Activated naive CD4-positive, alpha-beta T cell treated with anti-CD3 and anti-CD28 coated beads, Interleukin-2, amount 50 U/mL, for 24 hours (primary cell): Measurements from ENCODE around the gene CENPB.
A peak's percentile ranks its signal among the peaks of the same experiment; 100 is the strongest.

Experiments used
- H3K27ac Mint-ChIP-seq: one replicate; pipeline ENCODE4 v1.8.0; 2021; ENCODE audit warnings: mild to moderate bottlenecking, mixed read lengths
- H3K27me3 Mint-ChIP-seq: one replicate; pipeline ENCODE4 v1.8.0; 2021; ENCODE audit warnings: mixed read lengths
- H3K36me3 Mint-ChIP-seq: one replicate; pipeline ENCODE4 v1.8.0; 2021; ENCODE audit warnings: mixed read lengths
- H3K4me1 Mint-ChIP-seq: one replicate; pipeline ENCODE4 v1.8.0; 2021; ENCODE audit warnings: mixed read lengths
- H3K4me3 Mint-ChIP-seq: one replicate; pipeline ENCODE4 v1.8.0; 2021; ENCODE audit warnings: mild to moderate bottlenecking, mixed read lengths
- H3K9me3 Mint-ChIP-seq: one replicate; pipeline ENCODE4 v1.8.0; 2021; ENCODE audit warnings: mixed read lengths

Gene CENPB

GRCh38 chr20:3767427-3768341 lies 18.9 kb downstream of the CENPB start, which contains the start of gene ADISSP:
ADISSP (minus strand) TSS chr20:3767753; CDS start chr20:3760100, 7,653 bp downstream.
- Mint-ChIP-seq H3K4me1 (peaks cover 20% of the 10 kb centered on the region), H3K27ac (peak within 1 kb of the TSS; percentile 96), H3K27me3 (no peaks in the 10 kb centered on the region), H3K36me3 (no peaks in the 10 kb centered on the region), H3K4me3 (peak within 1 kb of the TSS; percentile 92), H3K9me3 (no peaks in the 10 kb centered on the region)

- H3K4me3 Mint-ChIP-seq, result peak overlapping the region; percentile 92
- no peaks in the 10 kb centered on the region for H3K36me3 Mint-ChIP-seq
- peaks cover 20% of the 10 kb centered on the region for H3K4me1 Mint-ChIP-seq
- H3K9me3 Mint-ChIP-seq, result no peaks in the 10 kb centered on the region
- no peaks in the 10 kb centered on the region for H3K27me3 Mint-ChIP-seq
- no peak overlapping the region for H3K27ac Mint-ChIP-seq
Measured at GRCh38 chr20:3767110-3767426, 19.5 kb downstream of the CENPB start.

- peaks cover 20% of the 10 kb centered on the region for H3K4me1 Mint-ChIP-seq
- no peaks in the 10 kb centered on the region for H3K9me3 Mint-ChIP-seq
- no peaks in the 10 kb centered on the region for H3K36me3 Mint-ChIP-seq
- H3K27ac Mint-ChIP-seq, result no peak overlapping the region
- peak overlapping the region; percentile 92 for H3K4me3 Mint-ChIP-seq
- no peaks in the 10 kb centered on the region for H3K27me3 Mint-ChIP-seq
Measured at GRCh38 chr20:3766422-3767109, 20.0 kb downstream of the CENPB start.

- peaks cover 20% of the 10 kb centered on the region for H3K4me1 Mint-ChIP-seq
- H3K36me3 Mint-ChIP-seq, result no peaks in the 10 kb centered on the region
- no peaks in the 10 kb centered on the region for H3K9me3 Mint-ChIP-seq
- peak overlapping the region; percentile 8 for H3K27ac Mint-ChIP-seq
- H3K27me3 Mint-ChIP-seq, result no peaks in the 10 kb centered on the region
- H3K4me3 Mint-ChIP-seq, result peak overlapping the region; percentile 92
Measured at GRCh38 chr20:3765171-3765882, 21.2 kb downstream of the CENPB start.

GRCh38 chr20:3764659-3765058 lies 21.9 kb downstream of the CENPB start:
- peaks cover 20% of the 10 kb centered on the region for H3K4me1 Mint-ChIP-seq
- no peaks in the 10 kb centered on the region for H3K27me3 Mint-ChIP-seq
- H3K9me3 Mint-ChIP-seq, result no peaks in the 10 kb centered on the region
- no peak overlapping the region for H3K27ac Mint-ChIP-seq
- H3K4me3 Mint-ChIP-seq, result no peak overlapping the region
- no peaks in the 10 kb centered on the region for H3K36me3 Mint-ChIP-seq

GRCh38 chr20:3763671-3764601 lies 22.6 kb downstream of the CENPB start:
- H3K4me3 Mint-ChIP-seq, result no peak overlapping the region

GRCh38 chr20:3760655-3761348 lies 25.7 kb downstream of the CENPB start:
- no peak overlapping the region for H3K27ac Mint-ChIP-seq
- no peak overlapping the region for H3K4me3 Mint-ChIP-seq
- H3K27me3 Mint-ChIP-seq, result no peaks in the 10 kb centered on the region
- H3K4me1 Mint-ChIP-seq, result no peaks in the 10 kb centered on the region
- no peaks in the 10 kb centered on the region for H3K9me3 Mint-ChIP-seq
- peaks cover 3% of the 10 kb centered on the region for H3K36me3 Mint-ChIP-seq

More at GRCh38 chr20:3763671-3764601, 22.6 kb downstream of the CENPB start:
- H3K27ac Mint-ChIP-seq, result no peak overlapping the region
- no peaks in the 10 kb centered on the region for H3K36me3 Mint-ChIP-seq
- no peaks in the 10 kb centered on the region for H3K9me3 Mint-ChIP-seq
- H3K4me1 Mint-ChIP-seq, result peaks cover 17% of the 10 kb centered on the region
- no peaks in the 10 kb centered on the region for H3K27me3 Mint-ChIP-seq

- Mint-ChIP-seq H3K9me3 (no peaks in the 10 kb centered on the region), H3K27ac (peak overlapping the region; percentile 49), H3K36me3 (peaks cover 3% of the 10 kb centered on the region), H3K4me1 (no peaks in the 10 kb centered on the region), H3K27me3 (no peaks in the 10 kb centered on the region), H3K4me3 (no peak overlapping the region)
Measured at GRCh38 chr20:3759884-3760283, 26.7 kb downstream of the CENPB start.

GRCh38 chr20:3759316-3759823 lies 27.2 kb downstream of the CENPB start:
- Mint-ChIP-seq H3K27ac (peak overlapping the region; percentile 49), H3K4me3 (no peak overlapping the region), H3K27me3 (no peaks in the 10 kb centered on the region), H3K36me3 (peaks cover 3% of the 10 kb centered on the region), H3K4me1 (no peaks in the 10 kb centered on the region), H3K9me3 (no peaks in the 10 kb centered on the region)

GRCh38 chr20:3758566-3758965 lies 28.0 kb downstream of the CENPB start:
- Mint-ChIP-seq H3K27me3 (no peaks in the 10 kb centered on the region), H3K27ac (no peak overlapping the region), H3K36me3 (peaks cover 3% of the 10 kb centered on the region), H3K4me3 (no peak overlapping the region), H3K4me1 (no peaks in the 10 kb centered on the region), H3K9me3 (no peaks in the 10 kb centered on the region)

GRCh38 chr20:3757268-3757667 lies 29.3 kb downstream of the CENPB start:
- Mint-ChIP-seq H3K27ac (no peak overlapping the region), H3K4me3 (no peak overlapping the region), H3K4me1 (peaks cover 3% of the 10 kb centered on the region), H3K27me3 (no peaks in the 10 kb centered on the region), H3K9me3 (no peaks in the 10 kb centered on the region), H3K36me3 (peaks cover 3% of the 10 kb centered on the region)

GRCh38 chr20:3755814-3756480 lies 30.6 kb downstream of the CENPB start:
- Mint-ChIP-seq H3K4me3 (no peak overlapping the region), H3K4me1 (peaks cover 8% of the 10 kb centered on the region), H3K9me3 (no peaks in the 10 kb centered on the region), H3K27ac (no peak overlapping the region), H3K27me3 (no peaks in the 10 kb centered on the region), H3K36me3 (peaks cover 3% of the 10 kb centered on the region)

- Mint-ChIP-seq H3K4me1 (peaks cover 10% of the 10 kb centered on the region), H3K36me3 (peaks cover 3% of the 10 kb centered on the region), H3K27me3 (no peaks in the 10 kb centered on the region), H3K9me3 (no peaks in the 10 kb centered on the region), H3K4me3 (no peak overlapping the region), H3K27ac (no peak overlapping the region)
Measured at GRCh38 chr20:3755269-3755668, 31.3 kb downstream of the CENPB start.

- Mint-ChIP-seq H3K36me3 (peaks cover 3% of the 10 kb centered on the region), H3K4me3 (no peak overlapping the region), H3K27ac (no peak overlapping the region), H3K9me3 (no peaks in the 10 kb centered on the region), H3K27me3 (no peaks in the 10 kb centered on the region), H3K4me1 (peaks cover 10% of the 10 kb centered on the region)
Measured at GRCh38 chr20:3754276-3754630, 32.3 kb downstream of the CENPB start.
